ENCODE data around the gene PPP5C.
"Not testable (repeated sequence)": the region's sequence is repeated elsewhere in the genome, so short reads cannot be mapped to it uniquely, and the experiment has no call there.

The PPP5C gene, protein sequence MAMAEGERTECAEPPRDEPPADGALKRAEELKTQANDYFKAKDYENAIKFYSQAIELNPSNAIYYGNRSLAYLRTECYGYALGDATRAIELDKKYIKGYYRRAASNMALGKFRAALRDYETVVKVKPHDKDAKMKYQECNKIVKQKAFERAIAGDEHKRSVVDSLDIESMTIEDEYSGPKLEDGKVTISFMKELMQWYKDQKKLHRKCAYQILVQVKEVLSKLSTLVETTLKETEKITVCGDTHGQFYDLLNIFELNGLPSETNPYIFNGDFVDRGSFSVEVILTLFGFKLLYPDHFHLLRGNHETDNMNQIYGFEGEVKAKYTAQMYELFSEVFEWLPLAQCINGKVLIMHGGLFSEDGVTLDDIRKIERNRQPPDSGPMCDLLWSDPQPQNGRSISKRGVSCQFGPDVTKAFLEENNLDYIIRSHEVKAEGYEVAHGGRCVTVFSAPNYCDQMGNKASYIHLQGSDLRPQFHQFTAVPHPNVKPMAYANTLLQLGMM

DNA sequence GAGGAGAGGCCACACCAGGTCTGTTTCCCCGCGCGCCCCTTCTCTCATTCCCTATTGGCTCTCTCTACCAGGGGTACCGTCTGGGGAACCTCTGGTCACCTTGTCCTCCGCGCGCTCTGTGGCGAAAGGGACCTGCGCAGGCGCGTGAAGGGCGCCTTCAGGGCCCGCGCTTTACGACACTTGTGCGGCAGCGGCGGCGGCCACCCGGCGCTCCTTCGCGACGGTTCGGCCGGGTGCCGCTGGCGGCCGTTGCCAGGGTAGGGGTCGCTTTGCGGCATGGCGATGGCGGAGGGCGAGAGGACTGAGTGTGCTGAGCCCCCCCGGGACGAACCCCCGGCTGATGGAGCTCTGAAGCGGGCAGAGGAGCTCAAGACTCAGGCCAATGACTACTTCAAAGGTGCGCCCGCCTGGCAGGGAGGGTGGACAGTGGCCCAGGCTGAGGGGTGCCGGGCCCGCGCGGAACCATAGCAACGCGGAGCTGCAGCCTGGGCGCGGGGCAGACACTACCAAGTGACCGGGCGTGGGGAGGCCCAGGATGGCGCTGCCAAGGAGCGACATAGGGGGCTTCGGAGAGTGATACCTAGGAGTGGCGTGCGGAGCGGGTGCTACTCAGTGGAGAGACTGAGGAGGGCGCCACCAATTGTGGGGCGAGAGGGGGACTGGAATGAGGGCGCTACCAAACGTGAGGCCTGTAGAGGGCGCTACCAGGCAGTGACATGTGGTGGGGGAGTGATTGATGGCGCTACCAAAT lies at the start of gene PPP5C:
Gene PPP5C, plus strand, starts transcription at position 267 of the 751 bp plus-strand sequence. Its CDS starts 10 bp downstream, at position 277.
- DNase-seq (ENCODE audit: low read depth in 1 of 2, low spot score in 1 of 2): peak; percentile 74 to 82

DNA sequence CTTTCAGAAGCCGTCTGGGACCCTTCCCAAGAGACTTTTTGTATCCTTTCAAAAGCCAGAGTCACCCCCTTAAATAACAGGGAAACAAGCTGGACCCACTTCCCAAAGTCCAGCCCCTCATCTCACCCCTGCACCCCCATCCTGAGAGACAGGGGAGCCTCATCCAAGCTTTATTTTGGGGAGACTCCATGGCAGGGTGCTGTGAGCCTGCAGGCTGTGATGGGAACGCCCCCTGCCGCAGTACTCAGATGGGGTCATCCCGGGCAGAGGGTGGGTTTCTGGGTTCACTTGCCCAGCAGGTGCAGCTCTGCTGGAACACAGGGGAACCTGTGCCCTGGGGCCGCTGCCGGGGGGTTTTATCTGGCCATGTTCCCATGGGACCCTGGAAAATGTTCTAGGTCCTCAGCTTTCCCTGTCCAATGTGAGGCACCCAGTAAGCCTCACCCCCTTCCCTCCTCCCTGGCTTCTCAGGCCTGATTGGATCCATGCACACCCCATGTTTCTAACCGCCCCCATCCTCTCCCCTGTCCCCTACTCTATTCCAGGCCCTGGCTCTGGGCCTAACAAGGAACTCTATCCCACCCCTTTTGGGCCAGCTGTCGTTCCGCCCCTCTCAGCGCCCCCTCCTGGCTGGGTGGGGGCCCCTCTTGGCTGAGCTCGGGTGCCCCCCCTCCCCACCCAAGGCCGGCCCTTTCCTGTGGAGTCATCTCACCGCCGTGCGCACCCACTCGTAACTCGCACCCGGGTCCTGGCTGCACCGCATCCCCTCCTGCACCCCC lies 49.0 kb upstream of the PPP5C start:
- DNase-seq (ENCODE audit: low read depth in 1 of 2, low spot score in 1 of 2): no peak

- no peak for DNase-seq (ENCODE audit: low read depth in 1 of 2, low spot score in 1 of 2)
Observed at GRCh38 chr19:46298479-46299003, 48.3 kb upstream of the PPP5C start.

- DNase-seq (ENCODE audit: low read depth in 1 of 2, low spot score in 1 of 2): no peak
Observed at GRCh38 chr19:46299004-46299509, 47.8 kb upstream of the PPP5C start.

DNA sequence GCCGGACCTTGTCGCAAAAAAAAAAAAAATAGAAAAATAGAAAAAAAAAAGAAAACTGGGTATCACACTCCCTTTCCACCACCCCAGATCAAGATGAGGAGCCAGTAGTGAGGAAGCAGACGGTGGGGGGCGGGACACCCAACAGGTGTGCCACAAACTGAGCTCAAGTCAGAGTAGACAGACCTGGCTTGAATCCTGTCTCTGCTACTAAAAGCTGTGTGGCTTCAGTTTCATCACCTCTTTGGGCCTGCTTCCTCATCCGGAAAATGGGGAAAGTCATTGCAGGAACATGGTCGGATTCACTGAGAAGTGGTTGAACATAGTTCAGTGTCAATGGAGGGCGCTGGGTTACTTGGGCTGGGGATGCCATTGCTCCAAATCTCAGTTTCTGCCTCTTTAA lies 47.2 kb upstream of the PPP5C start:
- no peak for DNase-seq (ENCODE audit: low read depth in 1 of 2, low spot score in 1 of 2)

GRCh38 chr19:46303322-46303690 lies 43.6 kb upstream of the PPP5C start:
- no peak for DNase-seq (ENCODE audit: low read depth in 1 of 2, low spot score in 1 of 2)

DNA sequence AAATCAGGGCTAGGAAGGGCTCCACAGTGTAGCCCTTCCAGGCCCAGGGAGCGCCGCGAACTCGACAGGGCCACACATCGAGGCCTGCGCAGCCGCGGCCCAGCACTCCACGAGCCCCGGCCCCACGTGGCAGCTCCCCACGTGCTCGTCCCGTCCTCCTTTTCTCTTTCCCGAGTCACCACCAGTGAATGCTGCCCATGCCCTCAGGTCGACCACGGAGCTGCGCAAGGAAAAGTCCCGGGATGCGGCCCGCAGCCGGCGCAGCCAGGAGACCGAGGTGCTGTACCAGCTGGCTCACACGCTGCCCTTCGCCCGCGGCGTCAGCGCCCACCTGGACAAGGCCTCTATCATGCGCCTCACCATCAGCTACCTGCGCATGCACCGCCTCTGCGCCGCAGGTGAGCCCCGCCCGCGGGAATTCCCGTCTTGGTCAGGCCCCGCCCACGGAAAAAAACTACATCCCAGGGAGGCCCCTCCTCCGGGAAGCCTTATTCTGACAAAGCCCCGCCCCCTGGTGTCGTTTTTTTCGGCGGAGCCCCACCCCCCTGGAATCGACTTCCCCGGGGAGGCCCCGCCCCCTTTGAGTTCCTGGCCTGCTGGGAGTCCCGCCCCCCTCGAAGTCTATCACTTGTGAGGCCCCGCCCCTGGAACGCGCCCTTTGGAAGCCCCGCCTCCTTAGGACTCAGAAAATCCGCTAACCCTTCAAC lies 43.0 kb upstream of the PPP5C start:
- DNase-seq (ENCODE audit: low read depth in 1 of 2, low spot score in 1 of 2): no peak

DNA sequence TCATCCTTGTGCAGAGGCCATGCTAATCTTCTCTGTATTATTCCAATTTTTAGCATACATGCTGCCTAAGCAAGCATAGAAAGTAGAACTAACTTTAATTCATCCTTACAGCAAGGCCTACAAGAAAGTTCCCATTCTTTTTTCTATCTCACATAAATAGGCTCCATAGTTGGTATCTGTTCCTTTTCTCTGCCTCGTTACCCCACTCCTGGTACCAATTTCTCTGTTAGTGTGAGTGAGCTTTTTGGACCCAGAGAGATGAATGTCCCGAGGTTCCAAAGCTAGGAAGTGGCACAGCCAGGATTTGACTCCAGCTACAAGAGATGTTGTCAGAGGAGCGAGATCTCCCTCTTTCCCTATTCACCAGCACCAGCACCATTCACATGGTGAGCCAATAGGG lies 40.4 kb upstream of the PPP5C start:
- DNase-seq (ENCODE audit: low read depth in 1 of 2, low spot score in 1 of 2): no peak

DNA sequence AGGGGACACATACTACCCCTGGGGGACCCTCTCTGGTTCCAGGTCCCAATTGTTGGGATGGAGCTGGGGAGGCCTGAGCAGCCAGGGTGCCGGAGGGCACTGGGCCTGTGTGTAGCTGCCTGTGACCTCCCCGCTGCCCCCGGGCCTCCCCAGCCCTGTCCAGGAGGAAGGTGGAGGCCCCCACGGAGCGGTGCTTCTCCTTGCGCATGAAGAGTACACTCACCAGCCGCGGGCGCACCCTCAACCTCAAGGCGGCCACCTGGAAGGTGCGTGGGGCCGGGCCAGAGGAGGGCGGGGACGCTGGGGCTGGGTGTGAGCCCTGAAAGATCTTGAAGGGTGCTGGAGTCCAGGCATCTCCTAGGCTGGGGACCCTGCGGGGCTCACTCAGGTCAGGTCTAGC lies 38.4 kb upstream of the PPP5C start:
- DNase-seq (ENCODE audit: low read depth in 1 of 2, low spot score in 1 of 2): no peak

DNA sequence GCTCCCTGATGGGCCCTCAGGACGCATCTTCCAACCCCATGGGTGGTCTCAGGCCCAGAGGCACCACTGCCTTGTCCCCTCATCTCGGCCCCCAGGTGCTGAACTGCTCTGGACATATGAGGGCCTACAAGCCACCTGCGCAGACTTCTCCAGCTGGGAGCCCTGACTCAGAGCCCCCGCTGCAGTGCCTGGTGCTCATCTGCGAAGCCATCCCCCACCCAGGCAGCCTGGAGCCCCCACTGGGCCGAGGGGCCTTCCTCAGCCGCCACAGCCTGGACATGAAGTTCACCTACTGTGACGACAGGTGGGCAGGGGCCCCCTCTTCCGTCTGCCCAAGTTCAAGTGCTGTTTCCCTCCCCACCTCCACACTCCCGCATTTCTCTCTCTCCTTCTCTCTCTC lies 37.8 kb upstream of the PPP5C start:
- DNase-seq (ENCODE audit: low read depth in 1 of 2, low spot score in 1 of 2): no peak

DNA sequence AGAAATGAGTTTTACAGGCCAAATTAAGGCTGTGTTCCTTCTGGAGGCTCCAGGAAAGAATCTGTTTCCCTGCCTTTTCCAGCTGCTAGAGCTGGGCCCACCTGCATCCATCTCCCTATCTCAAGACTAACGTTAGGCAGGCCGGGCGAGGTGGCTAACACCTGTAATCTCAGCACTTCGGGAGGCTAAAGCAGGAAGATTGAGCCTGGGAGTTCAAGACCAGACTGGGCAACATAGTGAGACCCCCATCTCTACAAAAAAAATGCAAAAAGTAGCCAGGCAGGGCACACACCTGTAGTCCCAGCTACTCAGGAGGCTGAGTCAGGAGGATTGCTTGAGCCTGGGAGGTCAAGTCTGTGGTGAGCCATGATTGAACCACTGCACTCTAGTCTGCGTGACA lies 35.4 kb upstream of the PPP5C start:
- DNase-seq (ENCODE audit: low read depth in 1 of 2, low spot score in 1 of 2): no peak

DNA sequence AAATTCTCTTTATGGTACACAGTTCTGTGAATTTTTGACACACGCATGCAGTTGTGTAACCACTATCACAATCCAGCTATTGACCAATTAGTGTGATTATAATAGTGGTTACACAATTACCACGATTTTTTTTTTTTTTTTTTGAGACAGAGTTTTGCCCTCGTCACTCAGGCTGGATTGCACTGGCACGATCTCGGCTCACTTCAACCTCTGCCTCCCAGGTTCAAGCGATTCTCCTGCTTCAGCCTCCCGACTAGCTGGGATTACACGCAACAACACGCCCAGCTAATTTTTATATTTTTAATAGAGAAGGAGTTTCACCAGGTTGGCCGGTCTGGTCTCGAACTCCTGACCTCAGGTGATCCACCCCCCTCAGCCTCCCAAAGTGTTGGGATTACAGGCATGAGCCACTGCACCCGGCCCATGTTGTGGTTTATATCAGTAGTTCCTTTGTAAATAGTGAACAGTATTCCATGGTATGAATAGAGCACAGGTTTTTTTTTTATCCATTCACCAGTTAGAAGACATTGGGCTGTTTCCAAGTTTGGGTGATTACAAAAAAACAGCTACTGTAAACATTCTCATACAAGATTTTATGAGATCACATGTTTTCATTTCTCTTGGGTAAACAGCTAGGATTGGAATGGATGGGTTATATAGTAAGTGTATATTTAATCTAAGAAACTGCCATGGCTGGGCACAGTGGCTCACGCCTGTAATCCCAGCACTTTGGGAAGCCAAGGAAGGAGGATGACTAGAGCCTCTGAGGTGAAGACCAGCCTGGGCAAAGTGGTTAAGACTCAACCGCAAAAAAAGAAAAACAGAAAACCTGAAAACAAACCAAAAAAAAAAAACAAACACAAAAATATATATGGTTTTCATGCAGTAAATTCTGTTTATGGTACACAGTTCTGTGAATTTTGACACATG lies 33.1 kb upstream of the PPP5C start:
- DNase-seq (ENCODE audit: low read depth in 1 of 2, low spot score in 1 of 2): not testable (repeated sequence)

- no peak for DNase-seq (ENCODE audit: low read depth in 1 of 2, low spot score in 1 of 2)
Observed at GRCh38 chr19:46317339-46317738, 29.5 kb upstream of the PPP5C start.

- no peak for DNase-seq (ENCODE audit: low read depth in 1 of 2, low spot score in 1 of 2)
Observed at GRCh38 chr19:46319613-46320012, 27.3 kb upstream of the PPP5C start.

GRCh38 chr19:46320559-46320958 lies 26.3 kb upstream of the PPP5C start:
- DNase-seq (ENCODE audit: low read depth in 1 of 2, low spot score in 1 of 2): no peak

GRCh38 chr19:46321653-46322052 lies 25.2 kb upstream of the PPP5C start:
- no peak for DNase-seq (ENCODE audit: low read depth in 1 of 2, low spot score in 1 of 2)

DNA sequence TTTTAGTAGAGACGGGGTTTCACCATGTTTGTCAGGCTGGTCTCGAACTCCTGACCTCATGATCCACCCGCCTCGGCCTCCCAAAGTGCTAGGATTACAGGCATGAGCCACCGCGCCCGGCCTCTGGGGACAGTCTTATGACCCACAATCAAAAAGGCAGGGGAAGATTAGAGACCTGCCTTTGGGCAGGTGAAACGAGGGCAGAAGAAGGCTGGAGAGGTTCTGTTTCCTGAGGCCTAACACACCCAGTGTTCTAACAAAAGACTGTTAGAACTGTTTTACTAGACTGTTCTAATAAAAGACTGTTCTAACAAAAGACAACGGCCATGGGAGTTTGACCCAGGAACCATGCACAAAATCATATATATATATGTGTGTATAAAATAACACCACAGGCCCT lies 23.7 kb upstream of the PPP5C start:
- not testable (repeated sequence) for DNase-seq (ENCODE audit: low read depth in 1 of 2, low spot score in 1 of 2)

- no peak for DNase-seq (ENCODE audit: low read depth in 1 of 2, low spot score in 1 of 2)
Observed at GRCh38 chr19:46324277-46324676, 22.6 kb upstream of the PPP5C start.

DNA sequence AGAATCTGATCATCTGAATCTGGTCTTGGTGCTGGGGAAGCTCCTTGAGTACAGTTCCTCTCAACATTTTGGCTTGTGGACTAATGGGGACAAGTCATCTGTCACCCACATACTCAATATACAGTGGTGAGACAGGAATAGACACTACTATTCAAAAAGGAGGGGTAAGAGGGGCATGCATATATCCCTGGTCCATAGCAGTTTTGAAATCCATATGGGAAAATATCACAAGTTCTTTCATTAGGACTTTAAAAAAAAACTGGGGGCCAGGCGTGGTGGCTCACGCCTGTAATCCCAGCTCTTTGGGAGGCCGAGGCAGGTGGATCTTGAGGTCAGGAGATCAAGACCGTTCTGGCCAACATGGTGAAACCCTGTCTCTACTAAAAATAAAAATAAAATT lies 20.3 kb upstream of the PPP5C start:
- DNase-seq (ENCODE audit: low read depth in 1 of 2, low spot score in 1 of 2): no peak

Measured in activated CD4-positive, alpha-beta T cell treated with anti-CD3 and anti-CD28 coated beads, Interleukin-2, amount 50 U/mL, for 24 hours (primary cell).